RCC 7860 (cell line): ENCODE data around the gene C18orf63.
A peak's percentile ranks its signal among the peaks of the same experiment; 100 is the strongest.
"Not testable (repeated sequence)": the region's sequence is repeated elsewhere in the genome, so short reads cannot be mapped to it uniquely, and the experiment has no call there.

ENCODE experiments used
- DNase-seq: peaks from one replicate; pipeline ENCODE4 v3.0.0-alpha.2; 2015; ENCODE audit warnings: low spot score
- FAIRE-seq: peaks from 2 replicates; lab custom pipeline; 2012; peaks lifted over from hg19 to GRCh38; lab: Jason Lieb, UNC

C18orf63 gene

DNA sequence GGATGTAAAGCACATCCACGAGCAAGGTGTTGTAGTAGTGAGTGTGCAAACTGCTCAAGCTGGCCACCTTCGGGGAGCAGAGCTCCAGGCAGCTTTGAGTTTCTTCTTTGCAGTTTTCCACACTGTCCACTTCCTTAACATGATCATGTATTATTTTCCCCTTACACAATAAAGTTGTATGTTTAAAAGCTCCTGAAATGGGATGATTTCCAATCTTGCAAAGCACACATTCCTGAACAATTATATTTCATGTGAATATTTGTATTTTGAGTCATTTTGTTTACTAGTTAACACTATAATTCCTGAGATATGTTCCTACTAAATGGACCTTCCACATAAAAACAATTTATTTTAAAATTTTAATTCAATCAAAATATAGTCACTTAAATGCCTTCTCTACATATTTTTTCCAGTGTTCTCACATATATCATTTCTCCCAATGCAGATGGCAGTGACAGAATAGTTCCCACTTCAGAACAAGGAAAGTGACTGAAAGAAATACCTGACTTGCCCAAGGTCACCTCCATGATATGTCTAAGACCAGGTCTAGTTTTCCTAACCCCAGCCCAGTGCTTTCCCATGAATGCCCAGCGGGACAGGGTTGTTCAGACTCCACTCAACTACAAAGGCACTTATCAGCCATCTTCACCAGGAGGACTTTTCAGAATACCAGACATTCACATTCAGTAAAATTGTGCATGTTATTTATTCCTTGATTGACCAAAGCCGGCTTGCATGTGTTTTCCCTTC is 29.4 kb upstream of the C18orf63 start:
- DNase-seq: no peak
- no peak for FAIRE-seq

DNA sequence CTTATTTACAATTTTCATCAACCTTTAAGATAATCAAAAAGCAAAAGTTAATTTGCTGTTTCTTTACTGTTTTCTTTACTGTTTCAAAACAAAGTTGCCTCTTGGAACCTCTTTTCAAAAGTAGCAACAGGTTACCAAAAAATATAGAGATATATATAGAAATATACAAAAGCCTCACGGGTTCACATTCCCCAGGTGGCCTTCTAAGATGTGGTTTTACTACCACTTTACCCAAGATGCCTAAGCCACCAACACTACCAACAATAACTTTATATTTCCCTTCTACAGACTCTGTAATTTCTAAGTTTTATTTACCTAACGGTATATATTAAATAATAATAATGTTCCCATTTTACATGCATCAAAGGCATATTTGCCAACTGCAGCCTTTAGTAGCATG is 28.8 kb upstream of the C18orf63 start:
- no peak for DNase-seq
- no peak for FAIRE-seq

GRCh38 chr18:74288041-74288440 is 27.6 kb upstream of the C18orf63 start:
- FAIRE-seq (no peak), DNase-seq (no peak)

DNA sequence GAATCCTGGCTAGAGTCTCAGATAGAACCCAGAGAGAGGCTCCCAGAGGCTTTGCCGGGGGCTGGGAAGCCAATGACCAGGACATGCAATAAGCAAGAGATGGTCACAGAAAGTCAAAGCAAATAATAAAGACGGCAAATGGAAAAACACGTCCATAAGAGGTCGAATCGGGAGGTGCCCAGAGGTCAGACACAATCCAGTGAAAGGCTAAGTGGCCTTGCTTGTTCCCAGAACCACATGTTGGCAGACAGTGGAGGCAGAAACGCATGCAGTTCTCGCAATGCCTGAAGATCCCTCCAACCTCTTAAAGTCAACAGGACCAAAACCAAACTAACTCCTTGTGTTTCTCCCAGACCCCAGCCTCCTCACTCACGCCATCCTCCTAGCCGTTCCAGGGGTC is 26.9 kb upstream of the C18orf63 start:
- FAIRE-seq (no peak), DNase-seq (no peak)

DNA sequence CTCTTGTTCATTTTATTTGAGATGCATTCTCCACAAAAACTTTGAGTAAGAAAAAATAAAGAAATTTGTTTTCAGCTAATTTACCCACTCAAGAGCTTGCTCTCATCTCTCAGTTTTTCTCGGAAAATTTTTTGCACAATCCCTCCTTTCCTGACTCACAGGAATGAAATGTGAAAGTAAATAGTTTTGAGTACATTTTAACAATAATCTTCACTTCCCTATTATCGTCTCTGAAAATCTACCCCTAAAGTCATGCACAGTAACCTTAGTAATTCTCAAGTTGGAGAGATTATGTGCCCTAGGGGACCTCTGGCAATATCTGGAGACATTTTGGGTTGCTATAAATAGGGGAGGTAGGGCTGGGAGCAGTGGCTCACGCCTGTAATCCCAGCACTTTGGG is 26.5 kb upstream of the C18orf63 start:
- DNase-seq (no peak), FAIRE-seq (no peak)

DNA sequence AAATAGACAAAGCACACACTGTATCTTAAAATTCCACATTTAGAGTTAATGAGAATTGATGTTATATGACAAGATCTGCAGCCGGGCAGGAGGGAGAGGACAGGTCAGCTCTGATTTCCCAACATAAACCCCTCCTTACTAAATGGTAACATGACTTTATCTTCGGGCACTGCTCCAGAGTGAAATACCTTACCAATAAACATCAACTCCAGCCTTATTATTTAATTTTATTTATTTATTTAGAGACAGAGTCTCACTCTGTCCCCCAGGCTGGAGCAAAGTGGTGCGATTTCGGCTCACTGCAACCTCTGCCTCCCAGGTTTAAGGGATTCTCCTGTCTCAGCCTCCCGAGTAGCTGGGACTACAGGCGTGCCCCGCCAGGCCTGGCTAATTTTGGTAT is 25.6 kb upstream of the C18orf63 start:
- DNase-seq (no peak), FAIRE-seq (no peak)

DNA sequence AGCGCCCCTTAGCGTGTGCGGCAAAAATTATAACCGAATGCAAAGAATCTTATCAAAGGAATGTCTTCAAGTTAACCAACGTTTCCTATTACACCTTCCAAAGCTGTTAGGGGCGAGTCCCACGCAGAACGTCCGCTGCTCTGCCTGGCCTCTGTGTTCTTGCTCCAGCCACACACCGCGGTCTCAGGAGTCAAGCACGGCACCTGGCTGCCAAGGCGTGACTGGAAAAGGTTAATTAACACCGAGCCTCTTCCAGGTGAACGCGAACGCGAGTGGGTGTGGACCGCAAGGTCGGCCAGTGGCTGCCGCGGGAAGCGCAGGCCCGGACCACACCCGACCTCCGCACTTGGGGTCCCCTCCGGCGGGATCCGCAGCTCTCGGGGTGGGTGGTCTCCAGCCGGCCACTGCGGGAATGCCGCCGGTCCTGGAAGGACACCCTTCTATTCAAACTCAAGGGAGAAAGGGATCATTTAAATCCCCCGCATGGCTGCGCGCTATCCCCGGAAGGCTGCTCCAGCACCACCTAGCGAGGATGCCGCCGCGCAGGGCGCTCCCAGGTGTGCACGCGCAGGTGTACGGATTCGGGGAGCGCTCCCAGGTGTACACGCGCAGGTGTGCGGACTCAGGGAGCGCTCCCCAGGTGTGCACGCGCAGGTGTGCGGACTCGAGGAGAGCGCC is 24.7 kb upstream of the C18orf63 start:
- DNase-seq (no peak), FAIRE-seq (no peak)

DNA sequence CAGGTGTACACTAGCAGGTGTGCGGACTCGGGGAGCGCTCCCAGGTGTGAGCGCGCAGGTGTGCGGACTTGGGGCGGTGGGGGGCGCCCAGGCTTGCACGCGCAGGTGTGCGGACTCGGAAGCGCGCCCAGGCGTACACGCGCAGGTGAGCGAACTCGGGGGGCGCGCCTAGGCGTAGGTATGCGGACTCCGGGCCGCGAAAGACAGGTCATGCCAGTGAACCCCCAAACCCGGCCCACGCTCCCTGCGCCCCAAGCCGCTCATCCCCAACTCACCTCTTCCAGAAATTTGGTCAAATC is 24.2 kb upstream of the C18orf63 start:
- FAIRE-seq (no peak), DNase-seq (no peak)

GRCh38 chr18:74291771-74292540 is 23.7 kb upstream of the C18orf63 start, which contains the start of gene CYB5A:
CYB5A (minus strand) TSS chr18:74291963; CDS start chr18:74291875, 88 bp downstream.
- no peak for DNase-seq
- no peak for FAIRE-seq

- FAIRE-seq (no peak), DNase-seq (no peak)
Observed at GRCh38 chr18:74292541-74292858, 23.1 kb upstream of the C18orf63 start.

GRCh38 chr18:74292982-74293381 is 22.7 kb upstream of the C18orf63 start:
- DNase-seq, FAIRE-seq: not testable (repeated sequence)

DNA sequence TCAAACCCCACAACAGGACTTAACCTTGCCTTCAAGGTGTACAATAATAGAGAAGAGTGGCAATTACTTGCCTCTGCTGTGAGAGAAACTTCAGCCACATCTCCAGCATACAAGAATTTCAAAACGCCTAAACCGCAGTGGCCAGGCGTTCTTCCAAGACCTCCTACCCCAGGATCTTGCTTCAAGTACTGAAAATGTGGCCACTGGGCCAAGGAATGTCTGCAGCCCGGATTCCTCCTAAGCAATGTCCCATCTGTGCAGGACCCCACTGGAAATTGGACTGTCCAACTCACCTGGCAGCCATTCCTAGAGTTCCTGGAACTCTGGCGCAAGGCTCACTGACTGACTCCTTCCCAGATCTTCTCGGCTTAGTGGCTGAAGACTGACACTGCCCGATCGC is 21.1 kb upstream of the C18orf63 start:
- FAIRE-seq (no peak), DNase-seq (no peak)

DNA sequence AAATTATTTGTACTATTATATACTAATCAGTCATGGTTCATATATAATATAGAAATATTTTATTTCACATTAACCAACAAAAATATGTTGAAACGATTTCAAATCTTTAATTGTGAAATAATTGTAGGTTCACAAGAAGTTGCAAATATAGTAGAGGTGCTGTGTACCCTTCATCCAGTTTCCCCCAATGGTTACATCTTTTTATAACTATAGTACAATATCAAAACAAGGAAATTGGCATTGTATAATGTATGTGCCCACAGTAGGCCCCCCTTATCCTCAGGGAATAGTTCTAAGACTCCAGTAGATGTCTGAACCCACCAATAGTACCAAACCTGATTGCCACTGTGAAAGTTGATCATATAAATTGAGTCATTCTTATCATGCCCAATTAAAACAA is 16.5 kb upstream of the C18orf63 start:
- no peak for FAIRE-seq
- DNase-seq: no peak

DNA sequence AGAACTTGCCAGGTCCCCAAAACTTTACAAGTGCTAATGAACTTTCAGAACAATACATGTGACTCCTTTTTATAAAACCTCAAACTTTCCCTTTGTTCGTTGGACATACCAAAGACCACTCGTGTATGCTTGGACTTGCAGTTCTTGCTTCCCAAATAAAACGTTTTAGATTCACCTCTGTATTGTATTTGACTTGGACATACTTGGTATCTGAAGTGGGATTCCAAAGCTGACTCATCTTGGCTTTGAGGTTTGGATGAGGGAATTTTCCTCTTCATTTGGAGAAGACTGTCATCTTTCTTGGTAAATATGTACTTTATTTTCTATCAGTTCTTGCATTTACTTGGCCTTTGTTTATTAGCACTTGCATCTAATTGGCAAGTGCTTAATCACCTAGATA is 15.9 kb upstream of the C18orf63 start:
- FAIRE-seq: peak; percentile 91
- peak; percentile 76 for DNase-seq

DNA sequence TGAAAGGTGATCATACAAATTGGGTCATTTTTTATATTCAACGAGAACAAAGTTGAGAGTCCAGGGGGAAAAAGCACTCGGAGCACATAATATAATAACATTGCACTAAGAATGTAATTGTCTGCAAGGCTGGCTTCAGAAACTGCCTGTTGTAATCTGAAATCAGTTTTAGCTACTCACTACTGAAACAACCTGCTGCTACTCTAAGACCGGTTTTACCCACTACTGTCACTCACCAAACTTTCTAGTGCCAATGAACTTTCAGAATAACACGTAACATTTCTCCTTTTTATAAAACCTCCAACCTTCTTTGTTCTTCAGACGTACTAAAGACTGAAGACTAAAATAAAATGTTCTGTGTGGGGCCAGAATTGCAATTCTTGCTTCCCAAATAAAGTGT is 12.3 kb upstream of the C18orf63 start:
- FAIRE-seq (no peak), DNase-seq (no peak)

- FAIRE-seq: peak; percentile 96
- DNase-seq: peak; percentile 76
Observed at GRCh38 chr18:74303936-74304335, 11.7 kb upstream of the C18orf63 start.

DNA sequence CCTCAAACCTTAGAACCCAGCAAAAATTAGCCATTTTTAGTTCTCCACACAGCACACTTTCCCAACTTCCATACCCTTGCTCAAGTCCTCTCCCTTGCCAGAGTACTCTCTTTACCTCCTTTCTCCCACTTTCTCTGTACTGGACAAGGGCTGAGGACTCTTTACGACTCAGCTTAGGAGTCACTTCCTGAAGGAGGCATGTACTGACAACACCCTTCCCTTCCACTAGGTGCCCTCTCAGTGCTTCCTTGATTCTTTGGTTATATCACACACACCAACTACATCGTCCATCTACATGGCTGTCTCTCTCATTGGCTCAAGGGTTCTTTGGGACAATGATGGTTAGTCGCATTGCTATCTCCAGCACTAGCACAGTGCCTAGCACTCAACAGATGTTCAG is 5.2 kb upstream of the C18orf63 start:
- DNase-seq (peak; percentile 48), FAIRE-seq (no peak)

GRCh38 chr18:74311000-74311399 is 4.6 kb upstream of the C18orf63 start:
- FAIRE-seq (no peak), DNase-seq (no peak)

GRCh38 chr18:74314759-74315463 is 728 bp upstream of the C18orf63 start:
- FAIRE-seq: no peak

GRCh38 chr18:74316257-74317170 is 875 bp downstream of the C18orf63 start:
- FAIRE-seq (peak; percentile 92), DNase-seq (peak; percentile 85)

More at GRCh38 chr18:74314759-74315463, 728 bp upstream of the C18orf63 start:
- DNase-seq: no peak
